T-helper 2 cell treated with Interferon-gamma antibody and Interleukin-4, amounts not matched to agents 100 ng/mL and 5 ng/mL, for 36 hours (primary cell): ENCODE measurements around the gene NUTM1. TPM values are rescaled to one million over a fixed set of nuclear protein-coding genes. Genes with fewer than 3 reads are reported as not detected.

Experiments used
- total RNA-seq: library from RNA; stranded (reverse); gene quantifications from 2 replicates; pipeline ENCODE4 v1.2.3, GENCODE V29; 2022

The NUTM1 gene
- total RNA-seq, 1 donor from 2014 or later, result not detected

Other genes starting within 250 kb of the NUTM1 start
- 61.8 and 62.2 TPM in 2 replicates for gene EMC7, start 241.5 kb upstream of the NUTM1 start, total RNA-seq
- gene PGBD4, start 241.2 kb upstream of the NUTM1 start, total RNA-seq, result 3.7 and 3.8 TPM in 2 replicates
- gene KATNBL1, start 133.2 kb upstream of the NUTM1 start, total RNA-seq, result 43.8 and 44.6 TPM in 2 replicates
- 80.6 and 83.1 TPM in 2 replicates for gene EMC4, start 118.3 kb upstream of the NUTM1 start, total RNA-seq
- 39.6 and 43.4 TPM in 2 replicates for gene SLC12A6, start 5.5 kb upstream of the NUTM1 start, total RNA-seq
- gene NOP10, start 179 bp upstream of the NUTM1 start, total RNA-seq, result 185 and 202 TPM in 2 replicates
- 83.9 and 91.4 TPM in 2 replicates for gene LPCAT4, start 23.9 kb downstream of the NUTM1 start, total RNA-seq
- 279 and 293 TPM in 2 replicates for gene GOLGA8A, start 94.5 kb downstream of the NUTM1 start, total RNA-seq
- gene GOLGA8B, start 240.3 kb downstream of the NUTM1 start, total RNA-seq, result 253 and 262 TPM in 2 replicates